Stomach (tissue), 9 donors: ENCODE results near the gene MYBL2. TPM values are rescaled to one million over a fixed set of nuclear protein-coding genes. Genes with fewer than 3 reads are reported as not detected.

Source experiments
- DNase-seq, 2 donors: peaks; one replicate each; pipeline versions ENCODE4 v3.0.0 to v3.0.0-alpha.2; 2013 to 2019
- H3K27ac ChIP-seq, 5 donors: fragments of 200-600 bp in 4 of 5; sonication (generic) in 4 of 5; one replicate each; pipeline ENCODE4 v1.5.1; 2013 to 2019; ENCODE audit warnings: mild to moderate bottlenecking in 1 of 5, moderate library complexity in 1 of 5
- H3K27me3 ChIP-seq, 3 donors: fragments of 200-600 bp; sonication (generic); one replicate each; pipeline ENCODE4 v1.5.1; 2017 to 2019; ENCODE audit warnings: mixed run types in 1 of 3
- H3K36me3 ChIP-seq, 4 donors: fragments of 200-600 bp; sonication (generic); 1 replicate in 3 of 4; 2 replicates in 1 of 4; pipeline ENCODE4 v1.5.1; 2016 to 2019
- H3K4me1 ChIP-seq, 4 donors: fragments of 200-600 bp; sonication (generic); one replicate each; pipeline ENCODE4 v1.5.1; 2016 to 2019
- H3K4me3 ChIP-seq, 4 donors: fragments of 200-600 bp; sonication (generic) in 3 of 4; one replicate each; pipeline ENCODE4 v1.5.1; 2016 to 2019; ENCODE audit warnings: mild to moderate bottlenecking in 1 of 4
- H3K9me3 ChIP-seq, 4 donors: fragments of 200-600 bp; sonication (generic); one replicate each; pipeline ENCODE4 v1.5.1; 2016 to 2019
- EP300 ChIP-seq: sonication (generic); formaldehyde crosslinking; IDR thresholded peaks from one replicate; pipeline ENCODE4 v1.6.1; 2017; ENCODE audit warnings: antibody characterized with exemption
- POLR2A ChIP-seq, 4 donors: fragments of 450-650 bp; IDR thresholded peaks; one replicate each; pipeline ENCODE4 v1.6.1; 2016; ENCODE audit warnings: antibody characterized with exemption in 4 of 4, control low read depth in 2 of 4, mild to moderate bottlenecking in 1 of 4, moderate library complexity in 1 of 4
- POLR2AphosphoS5 ChIP-seq, 3 donors: sonication (generic); formaldehyde crosslinking; IDR thresholded peaks; one replicate each; pipeline ENCODE4 v1.6.1; 2016; ENCODE audit warnings: antibody characterized with exemption in 3 of 3
- WGBS, 5 donors: extraction: QIAGEN DNeasy Blood & Tissue Kit in 3 of 5; methylation state at CpG; one replicate each; pipeline versions ENCODE4 v1.1.5 to v1.1.7; 2013 to 2018; 5-methylcytosine and 5-hydroxymethylcytosine counted together
- intact Hi-C: fragments of 100-400 bp; cut with DNase I; formaldehyde crosslinking; loops from one replicate; pipeline ENCODE4 v1.15.1; 2023; ENCODE audit warnings: low total_unique reads
- polyA plus RNA-seq, 3 donors: library from polyadenylated mRNA; stranded (reverse); fragments of 200-250 nt; gene quantifications; one replicate each; pipeline ENCODE4 v1.2.3, GENCODE V29; 2013
- total RNA-seq, 5 donors: library from RNA; depleted of rRNA; stranded (reverse); fragments of >200 nt; gene quantifications; one replicate each; pipeline versions ENCODE4 v1.1.0 to v1.2.3, GENCODE V29; 2014 to 2016
- TF ChIP-seq, protein P1 (sequence below), 7 experiments: fragments of 450-650 bp in 4 of 7; fragments of 200-600 bp in 3 of 7; sonication (generic) in 3 of 7; IDR thresholded peaks; one replicate each; pipeline ENCODE4 v1.5.1; 2016 to 2019; ENCODE audit warnings: antibody characterized with exemption in 7 of 7, control low read depth in 2 of 7, mild to moderate bottlenecking in 1 of 7
- donor health status: healthy with polysubstance abuse.
- donor health status: Bipolar disorder and iron deficiency.
- donor health status: healthy.

Gene MYBL2
- total and polyA plus RNA-seq, 8 donors, result 4.1 to 25.1 (median 6.1) TPM

DNA sequence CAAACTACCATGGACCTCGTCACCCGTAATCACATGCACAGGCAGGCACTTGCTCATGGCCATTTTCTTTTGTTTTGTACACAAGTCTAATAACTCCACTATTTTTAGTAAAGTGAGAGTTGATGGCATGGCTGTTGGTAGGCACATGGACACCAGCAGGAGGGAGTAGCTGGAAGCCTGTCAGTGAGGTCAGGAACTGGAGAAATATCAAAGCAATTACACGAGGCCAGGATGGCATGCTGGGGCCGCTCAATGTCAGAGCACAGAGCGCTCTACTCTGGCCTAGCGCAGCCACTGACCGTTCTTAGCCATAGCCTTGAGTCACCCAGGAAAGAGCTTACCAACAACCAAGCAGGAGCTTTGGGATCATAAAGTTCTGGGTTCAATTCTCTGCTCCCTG lies 96.0 kb downstream of the MYBL2 start:
- no peak overlapping the region for H3K4me3 ChIP-seq
- WGBS, 5 donors, result 76 to 90% (median 87%) methylated on average over 7 of the region's 7 CpGs
- TF ChIP-seq EP300 (no peak), POLR2AphosphoS5 (IDR thresholded peaks at IDR 0.05) (no peak), POLR2A (IDR thresholded peaks at IDR 0.05) (no peak)
- TF ChIP-seq, protein P1, sequence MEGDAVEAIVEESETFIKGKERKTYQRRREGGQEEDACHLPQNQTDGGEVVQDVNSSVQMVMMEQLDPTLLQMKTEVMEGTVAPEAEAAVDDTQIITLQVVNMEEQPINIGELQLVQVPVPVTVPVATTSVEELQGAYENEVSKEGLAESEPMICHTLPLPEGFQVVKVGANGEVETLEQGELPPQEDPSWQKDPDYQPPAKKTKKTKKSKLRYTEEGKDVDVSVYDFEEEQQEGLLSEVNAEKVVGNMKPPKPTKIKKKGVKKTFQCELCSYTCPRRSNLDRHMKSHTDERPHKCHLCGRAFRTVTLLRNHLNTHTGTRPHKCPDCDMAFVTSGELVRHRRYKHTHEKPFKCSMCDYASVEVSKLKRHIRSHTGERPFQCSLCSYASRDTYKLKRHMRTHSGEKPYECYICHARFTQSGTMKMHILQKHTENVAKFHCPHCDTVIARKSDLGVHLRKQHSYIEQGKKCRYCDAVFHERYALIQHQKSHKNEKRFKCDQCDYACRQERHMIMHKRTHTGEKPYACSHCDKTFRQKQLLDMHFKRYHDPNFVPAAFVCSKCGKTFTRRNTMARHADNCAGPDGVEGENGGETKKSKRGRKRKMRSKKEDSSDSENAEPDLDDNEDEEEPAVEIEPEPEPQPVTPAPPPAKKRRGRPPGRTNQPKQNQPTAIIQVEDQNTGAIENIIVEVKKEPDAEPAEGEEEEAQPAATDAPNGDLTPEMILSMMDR (IDR thresholded peaks at IDR 0.05), result no peak

DNA sequence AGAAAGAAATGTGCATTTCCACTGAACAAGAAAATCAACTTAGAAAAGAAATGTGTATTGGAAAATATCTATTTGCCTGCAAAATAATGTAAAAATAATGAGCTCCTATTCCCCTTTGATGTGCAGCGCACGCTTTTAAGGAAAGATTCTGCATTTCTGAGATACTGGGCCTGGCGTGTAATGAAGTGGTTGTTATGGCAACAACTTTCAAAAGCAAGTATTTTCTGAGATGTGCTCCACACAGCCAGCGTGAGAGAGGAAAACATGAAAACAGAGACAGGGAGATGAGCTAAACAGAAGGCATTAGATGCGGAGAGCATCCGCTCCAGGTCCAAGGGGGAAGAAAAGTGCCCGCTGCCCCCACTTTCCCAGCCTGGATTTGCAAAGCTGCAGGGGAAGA lies 99.0 kb downstream of the MYBL2 start:
- Histone ChIP-seq H3K4me1 (peaks cover 0 to 15% (median 6%) of the 10 kb centered on the region in 4 donors), H3K4me3 (no peak overlapping the region), H3K27me3 (peaks cover 0 to 49% (median 12%) of the 10 kb centered on the region in 3 donors), H3K36me3 (no peaks in the 10 kb centered on the region), H3K9me3 (no peaks in the 10 kb centered on the region), H3K27ac (no peak overlapping the region)
- intact Hi-C loops, result no loop called here
- no peak for TF ChIP-seq POLR2A (IDR thresholded peaks at IDR 0.05)
- no peak for TF ChIP-seq POLR2AphosphoS5 (IDR thresholded peaks at IDR 0.05)
- TF ChIP-seq, protein P1 (IDR thresholded peaks at IDR 0.05), result no peak
- no peak for TF ChIP-seq EP300
- DNase-seq, result no peak
- WGBS, 5 donors, result 46 to 55% (median 48%) methylated on average over 7 of the region's 7 CpGs

More for the DNA sequence above, 96.0 kb downstream of the MYBL2 start:
- Histone ChIP-seq H3K36me3 (no peaks in the 10 kb centered on the region), H3K4me1 (peaks cover 0 to 14% (median 6%) of the 10 kb centered on the region in 4 donors), H3K9me3 (no peaks in the 10 kb centered on the region), H3K27me3 (peaks cover 0 to 55% (median 12%) of the 10 kb centered on the region in 3 donors), H3K27ac (no peak overlapping the region)
- DNase-seq, result no peak
- intact Hi-C loops, result no loop called here

Other genes with a start within 250 kb of the MYBL2 start
- gene SRSF6, start 209.2 kb upstream of the MYBL2 start, total RNA-seq, result 100 to 1,000 TPM in 1 of 5 donors, 10 to 100 TPM in 4; 22.8 to 109 (median 71.0) TPM
- gene SRSF6, start 209.2 kb upstream of the MYBL2 start, polyA plus RNA-seq, result 10 to 100 TPM; 38.7 to 72.1 (median 46.7) TPM
- gene L3MBTL1, start 159.4 kb upstream of the MYBL2 start, total RNA-seq, result 10 to 100 TPM in 3 of 5 donors, 1 to 10 TPM in 2; 8.2 to 28.7 (median 18.4) TPM
- gene L3MBTL1, start 159.4 kb upstream of the MYBL2 start, polyA plus RNA-seq, result 1 to 10 TPM in 2 of 3 donors, under 1 TPM in 1; 0.76 to 6.5 (median 1.7) TPM
- 100 to 1,000 TPM in 1 of 5 donors, 10 to 100 TPM in 4; 21.7 to 118 (median 51.4) TPM for gene SGK2, start 108.1 kb upstream of the MYBL2 start, total RNA-seq
- 10 to 100 TPM in 2 of 3 donors, 1 to 10 TPM in 1; 2.1 to 19.2 (median 15.3) TPM for gene SGK2, start 108.1 kb upstream of the MYBL2 start, polyA plus RNA-seq
- 10 to 100 TPM in 1 of 5 donors, 1 to 10 TPM in 2, under 1 TPM in 1, not detected in 1; 0.45 to 41.5 (median 6.4) TPM for gene IFT52, start 76.2 kb upstream of the MYBL2 start, total RNA-seq
- 10 to 100 TPM; 12.9 to 24.9 (median 17.6) TPM for gene IFT52, start 76.2 kb upstream of the MYBL2 start, polyA plus RNA-seq
- not detected for gene GTSF1L, start 59.9 kb downstream of the MYBL2 start, total RNA-seq
- gene GTSF1L, start 59.9 kb downstream of the MYBL2 start, polyA plus RNA-seq, result not detected
- 1 to 10 TPM in 3 of 5 donors, under 1 TPM in 1, not detected in 1; 0.87 to 7.0 (median 3.6) TPM for gene TOX2, start 247.7 kb downstream of the MYBL2 start, total RNA-seq
- 10 to 100 TPM; 13.3 to 20.2 (median 15.1) TPM for gene TOX2, start 247.7 kb downstream of the MYBL2 start, polyA plus RNA-seq